ENCODE data around the gene CHMP5.
"Not testable (repeated sequence)": the region's sequence is repeated elsewhere in the genome, so short reads cannot be mapped to it uniquely, and the experiment has no call there.

CHMP5 gene

GRCh38 chr9:33285502-33285901, 20.7 kb downstream of the CHMP5 start:
- no peak for DNase-seq

GRCh38 chr9:33287087-33287490, 22.2 kb downstream of the CHMP5 start:
- DNase-seq = peak; percentile 77 to 81

- no peak for DNase-seq
Measured at GRCh38 chr9:33288235-33288634, 23.4 kb downstream of the CHMP5 start.

- no peak for DNase-seq
Measured at GRCh38 chr9:33288828-33289483, 24.1 kb downstream of the CHMP5 start.

GRCh38 chr9:33289496-33289895, 24.6 kb downstream of the CHMP5 start:
- peak; percentile 20 to 49 for DNase-seq

- DNase-seq = no peak
Measured at GRCh38 chr9:33289936-33290246, 25.0 kb downstream of the CHMP5 start.

GRCh38 chr9:33290247-33291030, 25.6 kb downstream of the CHMP5 start, which contains the start of gene NFX1:
TSS of gene NFX1 (plus strand) at chr9:33290516. CDS start at chr9:33290573, 57 bp downstream.
- DNase-seq = peak; percentile 99

GRCh38 chr9:33291031-33291397, 26.2 kb downstream of the CHMP5 start:
- no peak for DNase-seq

- DNase-seq = no peak
Measured at GRCh38 chr9:33291901-33292300, 27.1 kb downstream of the CHMP5 start.

- DNase-seq = no peak
Measured at GRCh38 chr9:33293782-33294181, 28.9 kb downstream of the CHMP5 start.

GRCh38 chr9:33294670-33295432, 30.0 kb downstream of the CHMP5 start:
- no peak for DNase-seq

GRCh38 chr9:33295571-33295970, 30.7 kb downstream of the CHMP5 start:
- peak; percentile 10 to 34 for DNase-seq

- DNase-seq = peak; percentile 76 to 87
Measured at GRCh38 chr9:33297432-33297831, 32.6 kb downstream of the CHMP5 start.

- no peak for DNase-seq
Measured at GRCh38 chr9:33300546-33300945, 35.7 kb downstream of the CHMP5 start.

- DNase-seq = no peak
Measured at GRCh38 chr9:33304362-33304761, 39.5 kb downstream of the CHMP5 start.

- DNase-seq = no peak
Measured at GRCh38 chr9:33306037-33306436, 41.2 kb downstream of the CHMP5 start.

- no peak for DNase-seq
Measured at GRCh38 chr9:33307067-33307466, 42.2 kb downstream of the CHMP5 start.

GRCh38 chr9:33309903-33310302, 45.1 kb downstream of the CHMP5 start:
- DNase-seq = no peak

GRCh38 chr9:33310748-33311147, 45.9 kb downstream of the CHMP5 start:
- DNase-seq = no peak

GRCh38 chr9:33311953-33312352, 47.1 kb downstream of the CHMP5 start:
- no peak for DNase-seq

GRCh38 chr9:33315371-33315770, 50.5 kb downstream of the CHMP5 start:
- DNase-seq = no peak

- DNase-seq = not testable (repeated sequence)
Measured at GRCh38 chr9:33317136-33317535, 52.3 kb downstream of the CHMP5 start.

GRCh38 chr9:33318225-33318624, 53.4 kb downstream of the CHMP5 start:
- no peak for DNase-seq

- no peak for DNase-seq
Measured at GRCh38 chr9:33318781-33319180, 53.9 kb downstream of the CHMP5 start.

Data from inflammatory macrophage (primary cell).